ENCODE measurements around the gene SLIT3.

SLIT3 gene

DNA sequence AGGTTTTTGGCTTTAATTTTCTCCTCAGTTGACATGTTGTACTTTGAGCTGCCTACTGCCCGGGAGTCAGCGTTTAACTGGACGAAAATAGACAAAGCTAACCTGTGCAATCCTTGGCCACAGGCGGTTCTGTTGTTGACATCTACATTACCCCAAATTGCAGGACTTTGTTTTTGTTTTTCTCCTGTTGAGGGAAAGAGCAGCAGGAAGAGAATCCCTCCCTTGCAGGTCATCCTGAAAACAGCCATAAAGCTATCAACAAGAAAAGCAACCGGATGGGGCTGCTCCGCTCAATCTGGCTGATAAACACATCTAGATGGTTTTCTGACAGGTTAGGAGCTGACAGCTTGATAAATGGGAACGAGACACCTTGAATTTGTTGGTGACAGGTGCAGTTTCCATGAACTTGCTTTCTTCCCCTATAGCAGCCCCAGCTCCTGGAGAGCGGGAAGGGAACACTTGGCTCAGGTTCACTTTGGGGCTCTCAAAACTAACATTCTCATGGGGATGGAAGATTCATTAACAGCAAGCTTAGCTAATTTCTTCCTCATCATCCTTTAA, 331.5 kb downstream of the SLIT3 start:
- no peak for DNase-seq (ENCODE audit: low read depth)
- H3K4me3 ChIP-seq (ENCODE audit: low read length) = no peak overlapping the region
- TF ChIP-seq, protein P1, sequence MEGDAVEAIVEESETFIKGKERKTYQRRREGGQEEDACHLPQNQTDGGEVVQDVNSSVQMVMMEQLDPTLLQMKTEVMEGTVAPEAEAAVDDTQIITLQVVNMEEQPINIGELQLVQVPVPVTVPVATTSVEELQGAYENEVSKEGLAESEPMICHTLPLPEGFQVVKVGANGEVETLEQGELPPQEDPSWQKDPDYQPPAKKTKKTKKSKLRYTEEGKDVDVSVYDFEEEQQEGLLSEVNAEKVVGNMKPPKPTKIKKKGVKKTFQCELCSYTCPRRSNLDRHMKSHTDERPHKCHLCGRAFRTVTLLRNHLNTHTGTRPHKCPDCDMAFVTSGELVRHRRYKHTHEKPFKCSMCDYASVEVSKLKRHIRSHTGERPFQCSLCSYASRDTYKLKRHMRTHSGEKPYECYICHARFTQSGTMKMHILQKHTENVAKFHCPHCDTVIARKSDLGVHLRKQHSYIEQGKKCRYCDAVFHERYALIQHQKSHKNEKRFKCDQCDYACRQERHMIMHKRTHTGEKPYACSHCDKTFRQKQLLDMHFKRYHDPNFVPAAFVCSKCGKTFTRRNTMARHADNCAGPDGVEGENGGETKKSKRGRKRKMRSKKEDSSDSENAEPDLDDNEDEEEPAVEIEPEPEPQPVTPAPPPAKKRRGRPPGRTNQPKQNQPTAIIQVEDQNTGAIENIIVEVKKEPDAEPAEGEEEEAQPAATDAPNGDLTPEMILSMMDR (conservative IDR thresholded peaks at IDR 0.05; ENCODE audit: low read length) = no peak

DNA sequence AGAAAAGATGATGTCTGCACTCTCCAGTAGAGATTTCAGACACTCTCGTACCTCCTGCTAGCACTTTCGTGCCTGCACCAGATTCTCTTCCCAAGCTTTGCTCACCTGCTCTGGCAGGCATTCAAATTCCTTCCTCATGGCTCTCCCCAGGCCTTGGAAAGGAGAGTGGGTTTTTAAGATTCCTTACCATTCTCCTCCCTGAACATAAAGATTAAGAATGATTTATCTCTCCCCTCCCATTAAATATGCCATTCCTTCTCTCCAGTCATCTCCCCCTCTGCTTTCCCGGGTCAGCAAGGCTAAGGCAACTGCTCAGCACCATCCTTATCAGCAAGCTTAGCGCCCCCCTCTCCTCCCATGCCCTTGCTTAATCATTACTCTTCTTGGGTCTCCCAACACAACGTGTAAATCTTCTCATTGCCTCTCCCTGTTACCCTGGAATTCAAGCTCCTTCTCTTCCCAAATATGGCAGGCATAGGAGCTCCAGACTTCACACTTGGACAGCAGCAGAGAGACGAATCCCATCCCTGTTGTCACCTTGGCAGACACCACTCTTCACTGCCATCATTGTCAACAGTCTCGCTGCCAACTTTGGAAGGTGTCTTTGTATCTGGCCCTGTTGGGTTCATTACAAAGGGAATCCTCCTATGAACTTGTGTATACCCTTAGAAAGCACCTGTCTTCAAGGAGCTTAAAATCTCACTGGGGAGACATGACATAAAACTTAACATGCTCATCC, 332.9 kb downstream of the SLIT3 start:
- DNase-seq (ENCODE audit: low read depth) = no peak
- TF ChIP-seq, protein P1 (conservative IDR thresholded peaks at IDR 0.05; ENCODE audit: low read length) = no peak
- H3K4me3 ChIP-seq (ENCODE audit: low read length) = no peak overlapping the region

DNA sequence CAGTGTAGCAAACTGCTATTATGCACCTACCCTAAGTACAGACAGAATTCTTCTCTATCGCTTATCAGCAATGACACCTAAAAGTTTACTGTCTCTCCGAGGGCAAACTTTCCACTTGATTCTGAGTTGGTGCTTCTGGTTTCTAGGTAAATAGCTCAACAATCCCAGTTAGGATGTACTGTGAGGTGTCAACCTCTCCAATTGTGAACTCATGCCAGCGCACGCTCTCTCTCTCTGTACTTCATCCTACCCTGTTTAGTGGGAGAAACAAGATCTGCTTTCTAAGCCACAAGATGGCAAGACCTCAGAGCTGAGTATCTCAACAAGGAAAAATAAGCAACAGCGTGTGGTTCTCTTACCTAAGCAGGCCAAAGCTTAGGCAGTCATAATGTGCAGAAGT, 335.3 kb downstream of the SLIT3 start:
- TF ChIP-seq, protein P1 (conservative IDR thresholded peaks at IDR 0.05; ENCODE audit: low read length) = no peak

DNA sequence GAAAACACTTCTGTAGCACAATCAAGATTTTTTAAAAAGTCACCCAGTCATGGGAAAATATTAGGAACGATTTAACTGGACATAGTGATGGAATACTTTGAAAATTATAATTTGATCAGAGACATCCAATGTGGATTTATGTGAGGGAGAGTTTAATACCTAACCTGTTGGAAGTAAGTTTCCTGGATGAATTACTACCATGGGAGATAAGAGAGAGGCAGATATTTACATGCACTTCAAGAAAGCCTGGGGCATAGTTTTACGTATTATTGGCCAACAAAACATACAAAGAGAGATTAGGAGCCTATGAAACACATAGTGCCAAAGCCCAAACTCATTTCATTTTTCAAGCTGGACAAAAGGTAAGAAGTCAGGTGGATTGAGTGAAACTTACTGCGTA, 336.8 kb downstream of the SLIT3 start:
- no peak for DNase-seq (ENCODE audit: low read depth)
- TF ChIP-seq, protein P1 (conservative IDR thresholded peaks at IDR 0.05; ENCODE audit: low read length) = no peak
- H3K4me3 ChIP-seq (ENCODE audit: low read length) = no peak overlapping the region

More for the DNA sequence above, 335.3 kb downstream of the SLIT3 start:
- H3K4me3 ChIP-seq (ENCODE audit: low read length) = no peak overlapping the region
- no peak for DNase-seq (ENCODE audit: low read depth)

DNA sequence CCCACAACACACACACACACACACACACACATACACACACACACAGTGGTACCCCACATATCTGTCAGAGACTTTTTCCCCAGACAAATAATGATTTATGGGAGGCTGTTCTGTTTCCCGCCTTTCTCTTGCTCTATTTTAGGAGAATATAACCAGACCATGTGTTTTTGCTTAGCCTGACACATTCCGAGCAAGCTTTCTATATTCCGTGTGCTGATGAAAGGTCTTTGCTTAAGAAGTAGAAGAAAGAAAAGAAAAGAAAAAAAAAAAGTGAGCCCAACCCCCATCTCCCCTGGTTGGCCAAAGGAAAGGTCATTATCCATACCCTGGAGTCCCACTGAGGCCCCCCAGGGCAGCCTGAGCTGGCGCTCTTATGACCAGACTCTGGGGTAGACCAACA, 338.6 kb downstream of the SLIT3 start:
- TF ChIP-seq, protein P1 (conservative IDR thresholded peaks at IDR 0.05; ENCODE audit: low read length) = no peak
- peak; percentile 79 for DNase-seq (ENCODE audit: low read depth)
- H3K4me3 ChIP-seq (ENCODE audit: low read length) = no peak overlapping the region

DNA sequence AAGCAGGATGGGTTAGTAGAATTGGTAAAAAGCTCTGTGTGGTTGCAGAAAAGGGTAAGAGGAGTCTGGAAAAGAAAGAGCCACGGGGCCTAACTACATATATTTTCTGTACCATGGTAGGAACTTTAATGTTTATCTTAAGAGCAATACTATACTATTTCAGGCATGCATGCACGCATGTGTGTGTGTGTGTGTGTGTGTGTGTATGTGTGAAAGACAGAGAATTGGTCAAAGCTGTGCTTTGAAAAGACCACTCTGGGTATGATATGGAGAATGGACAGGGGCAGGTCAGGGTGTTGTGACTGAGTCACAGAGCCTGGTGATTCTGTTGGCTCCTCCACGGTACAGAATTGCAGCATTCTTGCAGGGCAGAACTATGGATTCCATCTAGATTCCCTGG, 339.3 kb downstream of the SLIT3 start:
- TF ChIP-seq, protein P1 (conservative IDR thresholded peaks at IDR 0.05; ENCODE audit: low read length) = no peak
- DNase-seq (ENCODE audit: low read depth) = no peak
- no peak overlapping the region for H3K4me3 ChIP-seq (ENCODE audit: low read length)

DNA sequence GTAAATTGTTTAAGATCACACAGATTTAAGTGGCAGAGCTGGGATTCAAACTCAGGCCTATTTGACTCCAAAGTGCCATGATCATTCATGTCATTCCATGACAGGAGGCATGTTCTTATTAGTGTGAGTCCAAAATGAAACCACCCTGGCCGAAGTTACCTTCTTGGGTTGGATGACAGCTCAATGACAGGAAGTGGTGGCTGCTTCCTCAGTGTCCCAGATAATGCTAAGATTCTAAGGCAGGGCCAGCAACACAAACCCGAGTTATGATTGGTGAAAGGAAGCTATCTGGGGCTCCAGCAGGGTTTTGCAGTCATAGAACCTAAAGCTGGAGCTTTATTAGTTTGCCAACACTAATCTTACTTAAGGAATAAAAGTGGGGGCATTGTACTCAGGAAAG, 340.4 kb downstream of the SLIT3 start:
- no peak overlapping the region for H3K4me3 ChIP-seq (ENCODE audit: low read length)
- DNase-seq (ENCODE audit: low read depth) = no peak

More for the DNA sequence above, 340.4 kb downstream of the SLIT3 start:
- TF ChIP-seq, protein P1 (conservative IDR thresholded peaks at IDR 0.05; ENCODE audit: low read length) = no peak
